Measurements from ENCODE around the gene PDE6C.

The PDE6C gene

GRCh38 chr10:93612311-93612710 lies at the start of gene PDE6C:
Gene PDE6C (plus strand): TSS chr10:93612537. CDS start chr10:93612726, 189 bp downstream.
- Histone ChIP-seq H3K4me3 (no peak within 1 kb of the TSS), H3K27ac (no peak within 1 kb of the TSS)

DNA sequence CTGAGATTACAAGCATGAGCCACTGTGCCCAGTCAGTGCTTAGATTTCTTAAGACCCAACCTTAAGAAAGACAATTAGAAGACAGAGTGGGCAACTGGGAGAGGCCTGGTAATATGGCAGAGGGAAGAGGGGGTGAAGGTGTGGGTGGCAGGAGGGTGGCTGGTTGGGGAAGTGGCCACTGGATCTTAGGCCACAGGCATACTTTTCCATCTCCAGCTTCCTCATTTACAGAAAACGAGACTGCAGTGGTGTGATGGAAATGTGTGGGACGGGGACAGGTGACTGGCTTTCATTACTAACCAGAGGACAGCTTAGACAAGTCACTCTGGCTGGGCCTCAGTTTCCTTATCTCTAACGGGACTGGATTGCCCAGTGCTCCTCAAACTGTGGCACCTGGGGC lies 46.9 kb upstream of the PDE6C start:
- Histone ChIP-seq H3K4me3 (no peak overlapping the region), H3K27ac (peak overlapping the region in 1 of 21 experiments; percentile 35)

DNA sequence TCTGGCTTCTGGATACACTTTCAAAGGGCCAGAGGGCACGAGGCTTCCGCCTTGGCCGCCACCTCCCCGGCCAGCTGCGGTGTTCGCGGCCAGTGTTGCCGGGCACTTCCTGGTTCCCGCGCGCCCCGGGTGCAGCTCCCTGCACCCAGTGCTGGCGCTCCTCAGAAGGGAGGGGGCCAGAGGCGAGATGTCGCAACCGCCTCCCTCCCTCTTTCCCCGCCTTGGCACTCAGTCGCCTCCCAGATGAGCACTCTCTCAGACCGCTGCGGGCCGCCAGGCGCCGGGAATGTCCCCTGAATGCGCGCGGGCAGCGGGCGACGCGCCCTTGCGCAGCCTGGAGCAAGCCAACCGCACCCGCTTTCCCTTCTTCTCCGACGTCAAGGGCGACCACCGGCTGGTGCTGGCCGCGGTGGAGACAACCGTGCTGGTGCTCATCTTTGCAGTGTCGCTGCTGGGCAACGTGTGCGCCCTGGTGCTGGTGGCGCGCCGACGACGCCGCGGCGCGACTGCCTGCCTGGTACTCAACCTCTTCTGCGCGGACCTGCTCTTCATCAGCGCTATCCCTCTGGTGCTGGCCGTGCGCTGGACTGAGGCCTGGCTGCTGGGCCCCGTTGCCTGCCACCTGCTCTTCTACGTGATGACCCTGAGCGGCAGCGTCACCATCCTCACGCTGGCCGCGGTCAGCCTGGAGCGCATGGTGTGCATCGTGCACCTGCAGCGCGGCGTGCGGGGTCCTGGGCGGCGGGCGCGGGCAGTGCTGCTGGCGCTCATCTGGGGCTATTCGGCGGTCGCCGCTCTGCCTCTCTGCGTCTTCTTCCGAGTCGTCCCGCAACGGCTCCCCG lies 45.7 kb upstream of the PDE6C start, which contains the start of gene FFAR4:
FFAR4 (plus strand) TSS at position 231 of the 842 bp plus-strand sequence; CDS start at position 287, 56 bp downstream.
- Histone ChIP-seq H3K27ac (peak within 1 kb of the TSS in 2 of 21 experiments; percentile 36 to 69), H3K4me3 (peak within 1 kb of the TSS in 5 of 7 experiments; percentile 6 to 29 (median 24))

DNA sequence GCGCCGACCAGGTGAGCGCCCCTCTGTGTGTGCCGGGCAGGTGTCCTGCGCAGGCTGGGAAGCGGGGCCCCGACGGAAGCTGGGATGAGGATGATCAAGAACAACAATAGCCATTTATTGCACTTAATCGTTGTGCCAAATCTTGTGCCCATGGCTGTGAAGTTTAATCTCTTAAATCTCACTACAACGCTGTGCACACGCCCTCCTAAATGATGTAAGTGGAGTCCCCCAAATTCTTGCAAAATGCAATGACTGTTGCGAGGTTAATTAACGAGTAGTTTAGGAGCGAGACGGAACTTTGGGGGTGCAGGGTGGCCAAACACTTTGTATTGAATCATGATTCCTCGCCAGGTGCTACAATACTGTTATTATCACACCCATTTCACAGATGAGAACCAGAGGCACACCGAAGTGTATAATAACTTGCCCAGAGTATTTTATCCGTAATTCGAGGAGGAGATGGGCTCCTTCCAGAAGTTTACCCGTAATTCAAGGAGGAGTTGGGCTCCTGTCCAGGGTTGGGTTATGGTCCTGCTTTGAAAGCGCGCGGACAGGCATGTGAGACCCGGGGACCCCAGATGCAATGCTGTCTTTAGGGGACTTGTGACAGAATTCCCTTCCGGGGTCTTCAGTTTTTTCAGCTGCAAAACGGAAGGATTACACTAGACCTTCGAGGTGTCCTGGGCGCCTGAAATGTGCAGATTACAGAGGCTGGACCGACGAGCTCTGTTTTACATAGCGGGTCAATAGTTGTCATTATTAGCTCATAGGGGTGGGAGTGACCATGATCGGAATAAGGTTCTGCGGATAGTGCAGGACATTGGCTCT lies 44.8 kb upstream of the PDE6C start:
- peak overlapping the region in 4 of 7 experiments; percentile 11 to 29 (median 24) for H3K4me3 ChIP-seq

DNA sequence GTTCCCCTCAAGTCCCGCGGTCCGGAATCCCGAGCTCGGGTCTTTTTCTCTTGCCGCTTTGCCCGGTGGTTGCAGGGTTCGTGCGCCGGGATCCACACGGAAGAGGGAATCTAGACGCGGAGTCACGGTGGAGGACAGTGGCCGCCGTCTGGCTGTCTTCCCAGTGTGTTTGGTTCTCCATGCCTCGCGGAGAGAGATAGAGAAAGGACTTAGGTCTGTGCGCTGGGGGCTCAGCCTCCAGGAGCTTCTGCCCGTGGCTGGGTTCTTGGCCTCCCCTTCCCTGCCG lies 44.3 kb upstream of the PDE6C start:
- peak overlapping the region in 1 of 21 experiments; percentile 23 for H3K27ac ChIP-seq

More for the DNA sequence above, 44.8 kb upstream of the PDE6C start:
- peak overlapping the region in 1 of 21 experiments; percentile 23 for H3K27ac ChIP-seq

GRCh38 chr10:93570383-93570782 lies 42.0 kb upstream of the PDE6C start:
- H3K27ac ChIP-seq, result no peak overlapping the region

More for the DNA sequence above, 44.3 kb upstream of the PDE6C start:
- peak overlapping the region in 1 of 7 experiments; percentile 24 for H3K4me3 ChIP-seq

GRCh38 chr10:93572606-93573005 lies 39.7 kb upstream of the PDE6C start:
- H3K4me3 ChIP-seq, result no peak overlapping the region
- no peak overlapping the region for H3K27ac ChIP-seq

More at GRCh38 chr10:93570383-93570782, 42.0 kb upstream of the PDE6C start:
- H3K4me3 ChIP-seq, result no peak overlapping the region

- H3K4me3 ChIP-seq, result no peak overlapping the region
Observed at GRCh38 chr10:93573051-93573909, 39.1 kb upstream of the PDE6C start.

GRCh38 chr10:93573924-93574323 lies 38.4 kb upstream of the PDE6C start:
- no peak overlapping the region for H3K4me3 ChIP-seq
- H3K27ac ChIP-seq, result no peak overlapping the region

More at GRCh38 chr10:93573051-93573909, 39.1 kb upstream of the PDE6C start:
- H3K27ac ChIP-seq, result no peak overlapping the region

DNA sequence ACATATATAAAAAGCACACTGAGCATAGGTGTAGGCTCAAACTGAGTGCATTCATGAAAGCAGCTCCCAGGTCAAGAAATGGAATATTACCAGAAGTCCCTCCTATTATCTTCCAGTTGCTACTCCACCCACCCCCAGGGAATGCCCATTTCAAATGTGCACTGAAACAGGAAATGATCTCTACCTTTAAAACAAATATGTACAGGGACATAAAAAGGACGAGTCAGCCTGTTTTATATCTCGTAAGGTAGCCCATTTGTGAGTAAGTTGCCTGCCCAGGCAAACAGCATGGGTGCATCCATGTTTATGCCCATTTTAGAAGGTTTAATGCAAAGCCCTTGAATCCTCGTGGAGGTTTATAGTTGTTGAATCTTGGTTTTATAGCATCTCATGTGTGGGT lies 35.4 kb upstream of the PDE6C start:
- Histone ChIP-seq H3K4me3 (no peak overlapping the region), H3K27ac (no peak overlapping the region)

GRCh38 chr10:93577565-93577964 lies 34.8 kb upstream of the PDE6C start:
- no peak overlapping the region for H3K4me3 ChIP-seq
- no peak overlapping the region for H3K27ac ChIP-seq

DNA sequence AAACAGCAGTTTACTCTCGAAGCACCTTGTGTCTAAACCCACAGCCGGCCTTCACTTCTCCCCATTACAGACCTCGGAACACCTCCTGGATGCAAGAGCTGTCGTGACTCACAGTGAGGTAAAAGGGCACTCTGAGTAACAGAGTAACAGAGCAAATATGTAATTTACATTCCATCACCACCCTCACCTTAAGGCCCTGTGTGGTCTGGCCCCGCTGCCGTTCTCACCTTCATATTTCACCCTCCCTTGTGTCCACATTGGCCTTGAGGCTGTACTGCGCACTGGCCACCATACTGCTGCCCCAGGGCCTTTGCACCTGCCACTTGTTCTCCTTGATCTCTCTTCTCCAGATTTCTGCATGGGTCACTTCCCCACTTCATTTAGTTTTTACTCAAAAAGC lies 33.2 kb upstream of the PDE6C start:
- Histone ChIP-seq H3K4me3 (no peak overlapping the region), H3K27ac (no peak overlapping the region)

- H3K27ac ChIP-seq, result no peak overlapping the region
- no peak overlapping the region for H3K4me3 ChIP-seq
Observed at GRCh38 chr10:93579985-93580711, 32.2 kb upstream of the PDE6C start.

- no peak overlapping the region for H3K27ac ChIP-seq
Observed at GRCh38 chr10:93580828-93581227, 31.5 kb upstream of the PDE6C start.

GRCh38 chr10:93584445-93584844 lies 27.9 kb upstream of the PDE6C start:
- no peak overlapping the region for H3K27ac ChIP-seq
- no peak overlapping the region for H3K4me3 ChIP-seq

More at GRCh38 chr10:93580828-93581227, 31.5 kb upstream of the PDE6C start:
- no peak overlapping the region for H3K4me3 ChIP-seq

DNA sequence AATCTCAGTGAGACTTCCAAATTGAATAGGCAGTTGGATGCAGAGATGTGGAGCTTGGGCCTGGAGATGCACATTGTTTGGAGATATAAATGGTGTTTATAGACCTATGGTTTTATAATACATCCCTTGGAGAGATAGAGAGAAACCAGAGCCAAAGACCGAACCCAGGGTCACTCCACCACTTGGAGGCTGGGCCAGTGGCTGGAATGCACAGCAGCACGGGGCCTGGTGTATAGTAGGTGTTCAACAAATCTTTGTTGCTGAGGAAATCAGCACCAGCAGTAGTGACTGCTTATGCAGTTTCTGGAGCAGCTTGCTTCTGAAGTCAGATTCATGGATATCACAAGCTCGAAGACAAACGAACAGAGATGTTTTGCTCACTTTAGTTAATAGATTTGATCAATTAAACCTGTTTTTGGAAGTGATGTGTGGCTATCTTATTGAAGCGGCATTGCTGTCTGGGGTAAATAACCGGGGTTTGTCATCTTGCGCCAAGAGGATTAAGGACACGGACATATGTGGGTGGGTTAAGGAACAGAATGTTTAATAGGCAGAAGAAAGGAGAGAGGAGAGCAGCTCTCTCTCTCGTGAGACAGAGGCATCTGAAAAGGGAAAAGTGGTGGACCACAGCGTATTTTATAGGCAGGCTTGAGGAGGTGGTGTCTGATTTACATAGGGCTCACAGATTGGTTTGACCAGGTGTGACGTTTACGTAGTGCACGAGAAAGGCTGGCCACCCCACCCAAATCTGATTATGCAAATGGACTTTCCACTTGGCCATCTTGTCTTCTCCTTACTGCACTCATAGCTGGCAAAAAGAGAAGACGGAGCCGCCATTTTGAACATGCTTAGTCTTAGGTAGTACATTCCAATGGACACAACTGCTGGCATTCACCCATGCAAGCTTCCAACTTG lies 22.4 kb upstream of the PDE6C start:
- Histone ChIP-seq H3K27ac (no peak overlapping the region), H3K4me3 (no peak overlapping the region)

DNA sequence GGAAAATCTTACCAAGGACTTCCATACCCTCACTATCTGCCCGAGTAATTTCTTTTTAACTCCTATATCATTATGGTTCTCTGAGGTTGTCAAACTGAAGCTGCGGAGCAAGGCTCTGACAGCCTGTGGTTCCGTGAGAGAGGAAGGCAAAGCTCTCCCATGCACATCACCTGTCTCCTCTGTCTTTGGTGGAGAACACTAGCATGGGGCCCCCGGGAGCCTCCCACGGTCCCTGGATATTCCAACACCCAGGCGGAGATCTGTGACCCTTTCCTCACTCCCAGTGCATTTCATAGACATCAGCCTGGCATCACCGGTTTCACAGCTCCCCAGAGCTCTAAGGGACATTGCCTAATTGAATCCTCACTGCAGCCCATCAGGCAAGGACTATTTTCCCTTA lies 21.7 kb upstream of the PDE6C start:
- Histone ChIP-seq H3K27ac (no peak overlapping the region), H3K4me3 (no peak overlapping the region)
